GM21723 (cell line): ENCODE results near the gene DDX39A.
"Not testable (repeated sequence)": the region's sequence is repeated elsewhere in the genome, so short reads cannot be mapped to it uniquely, and the experiment has no call there.

ENCODE experiments used
- ATAC-seq: cut with Tn5 transposase; IDR thresholded peaks from one replicate; pipeline ENCODE4 v1.9.1; 2021; ENCODE audit warnings: mild to moderate bottlenecking, moderate library complexity; ENCODE audit not compliant: unreplicated experiment

Gene DDX39A

DNA sequence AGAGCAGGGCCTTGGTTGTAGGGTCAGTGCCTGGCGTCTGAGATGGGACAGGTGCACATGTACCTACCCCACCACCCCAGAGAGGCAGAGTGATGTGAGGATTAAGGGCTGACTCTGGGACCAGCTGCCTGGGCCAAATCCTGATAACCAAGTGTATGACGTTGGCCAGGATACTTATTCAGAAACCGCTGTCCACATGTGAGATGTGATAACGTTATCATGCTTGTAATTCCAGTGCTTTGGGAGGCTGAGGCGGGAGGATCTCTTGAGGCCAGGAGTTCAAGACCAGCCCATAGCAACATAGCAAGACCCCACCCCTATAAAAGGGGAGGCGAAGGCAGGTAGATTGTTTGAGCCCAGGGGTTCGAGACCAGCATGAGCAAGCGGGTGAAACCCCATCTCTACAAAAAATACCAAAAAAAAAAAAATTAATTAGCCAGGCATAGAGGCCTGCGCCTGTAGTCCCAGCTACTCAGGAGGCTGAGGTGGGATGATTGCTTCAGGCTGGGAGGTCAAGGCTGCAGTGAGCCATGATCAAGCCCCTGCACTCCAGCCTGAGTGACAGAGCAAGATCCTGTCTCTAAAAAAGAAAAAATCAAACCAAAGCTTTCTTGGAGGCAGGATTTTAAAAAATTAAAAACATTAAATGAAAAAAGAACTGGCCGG, 27.9 kb downstream of the DDX39A start:
- no peak for ATAC-seq

DNA sequence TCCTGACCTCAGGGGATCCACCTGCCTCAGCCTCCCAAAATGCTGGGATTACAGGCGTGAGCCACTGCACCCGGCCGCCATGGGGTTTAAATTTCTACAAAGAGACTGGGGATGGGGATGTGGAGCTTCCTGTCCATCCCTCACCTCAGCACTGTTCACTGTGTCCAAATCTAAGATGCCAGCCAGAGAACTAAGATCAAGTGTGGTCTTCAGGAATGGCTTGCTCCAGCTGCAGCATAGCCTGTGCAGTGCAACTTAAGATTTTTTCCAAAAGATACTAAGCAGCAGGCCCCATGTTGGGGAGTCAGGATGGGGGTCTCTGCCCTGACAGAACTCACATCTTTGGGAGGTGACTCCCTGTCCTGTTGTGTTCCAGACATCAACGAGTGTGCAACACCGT, 28.6 kb downstream of the DDX39A start:
- no peak for ATAC-seq

DNA sequence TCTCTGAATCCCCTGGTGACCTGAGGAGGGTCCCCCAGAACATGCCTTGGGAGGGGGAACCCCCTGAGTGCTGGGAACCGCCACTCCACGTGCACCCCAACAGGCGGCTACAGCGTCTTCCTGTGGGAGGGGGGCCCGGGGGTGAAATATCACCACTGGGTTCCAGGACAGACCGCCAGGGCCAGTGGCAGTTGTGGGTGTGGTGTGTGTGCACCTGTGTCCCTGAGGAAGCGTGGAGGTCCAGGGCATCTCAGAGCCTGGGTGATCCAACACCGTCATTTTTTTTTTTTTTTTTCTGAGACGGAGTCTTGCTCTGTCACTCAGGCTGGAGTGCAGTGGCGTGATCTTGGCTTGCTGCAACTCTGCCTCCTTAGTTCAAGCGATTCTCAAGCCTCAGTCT, 33.6 kb downstream of the DDX39A start:
- no peak for ATAC-seq

DNA sequence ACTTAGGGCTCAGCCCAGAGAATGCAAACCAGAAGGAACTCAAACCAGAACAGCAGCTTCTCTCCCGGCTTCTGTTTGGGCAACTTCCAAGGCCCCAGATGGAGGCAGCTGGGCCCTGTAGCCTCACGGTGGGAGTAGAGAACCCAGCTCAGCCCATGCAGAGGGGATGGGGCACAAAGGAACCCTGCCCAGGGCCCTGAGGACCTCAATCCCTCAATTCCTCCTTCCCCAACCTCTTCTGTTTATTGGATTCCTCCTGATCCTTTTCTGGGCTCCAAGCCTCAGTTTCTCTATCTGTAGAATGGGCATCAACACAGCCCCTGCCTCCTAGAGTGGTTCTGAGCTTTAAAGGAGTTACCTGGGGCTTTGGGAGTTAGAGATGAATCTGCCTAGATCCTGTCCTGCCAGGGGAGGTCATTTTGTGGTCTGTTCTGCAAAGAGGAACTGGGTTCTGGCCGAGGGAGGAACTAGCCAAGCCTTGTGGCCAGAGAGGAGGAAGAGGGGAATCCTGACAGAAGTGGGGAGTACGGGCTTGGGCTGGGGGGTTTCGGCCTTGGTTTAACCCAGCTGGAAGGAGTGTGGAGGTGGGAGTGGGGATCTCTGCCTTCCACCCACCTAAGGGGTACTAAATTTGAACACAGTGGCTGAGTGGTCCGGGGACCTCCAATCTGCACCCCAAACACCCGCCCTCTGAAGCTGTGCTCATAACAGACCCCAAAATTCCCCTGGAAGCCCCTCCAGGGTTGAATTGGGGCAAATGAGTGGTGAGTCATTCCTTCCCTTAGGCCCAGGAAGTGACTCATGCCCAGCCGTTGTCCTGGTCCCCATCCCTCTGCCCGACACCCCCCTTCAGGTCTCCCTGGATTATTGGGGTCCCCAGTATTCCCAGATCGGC, 35.2 kb downstream of the DDX39A start:
- no peak for ATAC-seq

DNA sequence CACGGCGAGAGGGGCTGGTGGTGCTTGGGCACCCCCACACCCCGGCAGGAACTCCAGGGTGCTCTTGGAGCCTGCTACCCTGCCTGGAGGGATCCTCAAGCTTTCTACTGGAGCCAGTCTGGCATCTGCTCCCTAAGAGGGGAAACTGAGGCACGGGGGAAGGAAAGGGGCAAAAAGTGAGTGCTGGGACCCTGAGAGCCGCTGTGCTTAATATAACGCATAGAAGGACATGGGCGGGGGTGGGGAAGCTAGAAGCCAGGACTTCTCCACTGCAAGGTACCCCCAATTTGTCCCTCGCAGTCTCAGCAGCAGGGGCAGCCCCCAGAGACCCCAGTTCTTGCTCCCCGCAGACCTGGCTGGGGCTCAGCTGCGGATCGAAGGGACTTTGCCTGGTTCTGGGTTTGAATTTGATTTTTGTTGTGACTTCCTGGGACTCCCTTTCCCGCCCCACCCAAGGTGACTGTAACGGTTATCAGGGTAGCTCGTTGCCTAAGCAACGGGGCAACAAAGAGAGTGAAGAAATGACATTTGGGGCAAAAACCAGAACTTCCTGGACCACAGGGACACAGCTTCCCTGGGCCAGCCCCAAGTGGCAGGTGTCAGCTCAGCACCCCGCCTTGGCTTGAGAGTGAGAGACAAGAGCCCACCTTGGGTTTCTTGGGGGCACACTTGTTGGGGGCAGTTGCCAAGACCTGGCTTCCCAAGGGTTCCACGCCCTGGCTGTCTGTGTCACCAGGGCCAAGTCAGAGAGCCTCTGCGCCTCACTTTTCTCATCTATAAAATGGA, 37.3 kb downstream of the DDX39A start:
- no peak for ATAC-seq

DNA sequence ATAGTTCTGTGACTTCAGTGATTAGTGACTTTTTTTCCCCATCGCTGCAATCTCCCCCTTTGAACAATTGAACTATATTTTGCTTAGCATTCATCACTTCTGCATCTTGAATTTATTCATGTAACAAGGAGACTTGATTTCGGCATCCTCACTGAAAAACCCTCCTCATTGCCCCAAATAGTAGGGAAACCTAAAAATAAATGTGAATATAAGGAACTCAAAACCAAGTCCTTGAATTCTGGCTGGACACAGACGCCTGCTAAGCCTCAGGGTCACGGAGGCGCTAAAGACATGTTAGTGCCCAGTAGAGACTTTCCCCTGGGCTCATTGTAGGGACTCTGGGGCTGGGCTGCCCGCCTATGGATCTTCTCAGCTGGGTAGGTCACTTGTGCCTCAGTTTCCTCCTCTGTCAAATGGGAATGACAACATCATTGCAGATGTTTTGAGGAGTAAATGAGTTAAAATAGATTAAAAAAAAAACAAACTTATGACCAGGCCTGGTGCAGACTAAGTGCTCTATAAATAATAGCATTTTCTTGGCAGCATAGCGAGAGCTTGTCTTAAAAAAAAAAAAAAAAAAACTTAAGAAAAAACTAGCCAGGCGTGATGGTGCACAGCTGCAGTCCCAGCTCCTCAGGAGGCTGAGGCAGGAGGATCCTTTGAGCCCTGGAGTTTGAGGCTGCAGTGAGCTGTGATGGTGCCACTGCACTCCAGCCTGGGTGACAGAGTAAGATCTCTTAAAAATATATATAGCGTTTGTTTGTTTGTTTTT, 39.7 kb downstream of the DDX39A start:
- ATAC-seq = no peak

DNA sequence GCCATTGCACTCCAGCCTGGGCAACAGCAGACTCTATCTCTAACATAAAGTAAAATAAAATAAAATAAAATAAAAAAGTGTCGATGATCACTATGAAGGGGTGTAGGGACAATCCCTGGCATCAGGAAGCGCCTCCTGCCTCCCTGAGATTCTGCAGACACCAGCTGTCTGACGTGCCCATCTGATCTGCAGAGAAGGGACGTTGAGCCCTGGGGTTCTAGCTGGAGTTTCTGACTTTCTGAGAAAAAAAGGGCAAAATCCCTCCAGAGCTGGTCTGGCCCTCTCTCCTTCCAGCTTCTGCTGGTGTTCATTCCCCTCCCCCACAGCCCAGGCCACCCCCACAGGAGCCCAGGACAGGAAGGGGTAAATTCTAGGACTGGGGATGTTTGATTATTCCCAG, 40.3 kb downstream of the DDX39A start:
- no peak for ATAC-seq

DNA sequence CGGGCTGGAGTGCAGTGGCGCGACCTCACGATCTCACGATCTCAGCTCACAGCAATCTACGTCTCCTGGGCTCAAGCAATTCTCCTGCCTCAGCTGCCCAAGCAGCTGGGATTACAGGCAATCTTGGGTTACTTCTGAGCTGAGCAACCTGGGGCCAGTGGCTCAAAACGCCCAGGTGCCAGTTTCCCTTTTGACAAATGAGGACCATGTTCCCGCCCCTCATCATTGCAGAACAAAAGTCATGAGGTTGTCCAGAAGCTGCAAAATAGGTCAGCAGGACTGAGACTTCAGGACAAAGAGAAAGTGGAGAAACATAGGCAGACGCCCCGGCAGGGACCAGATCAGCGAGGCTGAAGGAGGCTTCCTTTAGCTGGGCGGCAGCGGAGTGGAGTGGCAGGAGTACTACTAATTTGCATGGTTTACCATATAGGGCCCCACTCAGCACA, 41.2 kb downstream of the DDX39A start:
- no peak for ATAC-seq

DNA sequence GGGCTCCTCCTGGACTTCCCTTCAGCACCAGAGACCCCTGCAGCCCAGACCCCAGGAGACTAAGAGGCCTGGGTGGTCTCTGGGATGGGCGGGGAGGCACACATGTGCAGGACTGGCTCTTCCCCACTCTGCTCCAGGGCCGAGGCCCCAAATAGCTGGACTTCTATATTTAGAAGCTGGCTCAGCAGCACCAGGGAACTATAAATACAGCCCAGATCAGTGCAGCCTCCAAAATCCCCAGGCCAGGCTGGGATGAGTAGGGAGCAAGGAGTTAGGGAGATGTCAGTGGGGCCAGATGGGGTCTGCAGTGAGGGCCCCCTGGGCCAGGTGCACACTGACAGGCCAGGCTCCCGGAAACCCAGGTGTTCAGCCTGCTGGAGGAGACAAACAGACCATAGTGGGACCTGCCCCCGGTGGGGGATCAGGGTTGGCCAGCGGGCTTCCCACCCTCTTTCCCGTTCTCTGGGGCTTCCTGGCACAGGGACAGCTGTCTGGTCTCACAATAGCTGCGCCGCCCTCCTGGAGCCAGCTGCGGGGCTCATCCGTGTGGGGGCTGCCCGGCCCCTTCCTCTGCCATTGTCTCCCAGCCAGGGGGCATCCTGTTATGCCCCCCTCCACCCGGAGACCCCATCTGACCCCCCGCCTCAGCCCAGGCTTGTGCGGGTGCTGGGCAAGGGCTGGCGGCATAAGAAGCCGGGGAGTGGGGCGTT, 43.4 kb downstream of the DDX39A start:
- peak; percentile 7 for ATAC-seq

DNA sequence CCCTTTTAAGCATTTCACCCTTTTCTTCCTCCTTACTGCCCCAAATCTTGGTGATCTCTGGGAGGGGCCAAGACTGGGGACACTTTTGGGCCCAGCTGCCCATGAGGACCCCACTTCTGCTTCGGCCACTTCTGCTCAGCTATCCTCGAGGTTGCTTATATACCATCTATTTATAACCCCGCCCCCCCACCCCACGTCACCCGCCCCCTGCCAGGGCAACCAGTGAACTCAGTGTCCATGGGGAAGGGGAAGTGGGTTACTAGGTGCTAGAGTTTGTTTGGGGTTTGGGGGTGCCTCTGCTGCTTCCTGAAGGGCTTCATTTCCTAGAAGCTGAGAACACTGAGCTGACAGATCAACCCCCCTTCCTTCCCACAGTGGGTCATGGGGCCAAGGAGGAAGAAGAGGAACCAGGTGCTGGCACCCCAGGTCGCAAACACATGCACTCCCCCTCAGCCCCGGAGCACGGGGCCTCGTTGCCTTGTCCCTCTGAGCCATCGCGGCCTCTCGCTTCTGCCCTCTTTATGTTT, 44.0 kb downstream of the DDX39A start:
- peak; percentile 40 for ATAC-seq

DNA sequence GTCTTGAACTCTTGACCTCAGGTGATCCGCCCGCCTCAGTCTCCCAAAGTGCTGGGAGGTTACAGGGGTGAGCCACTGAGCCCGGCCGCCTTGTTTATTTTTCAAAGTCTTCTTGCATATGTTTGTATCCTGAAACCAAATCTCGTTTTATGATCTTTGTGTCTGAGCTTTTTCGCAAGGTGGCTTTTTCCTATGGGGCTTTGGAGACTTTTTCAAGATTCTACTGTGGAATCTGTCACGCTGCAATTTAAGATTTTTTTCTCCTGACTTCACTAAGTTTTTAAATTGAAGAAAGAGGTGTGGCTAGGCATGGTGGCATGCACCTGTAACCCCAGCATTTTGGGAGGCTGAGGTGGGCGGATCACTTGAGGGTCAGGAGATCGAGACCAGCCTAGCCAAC, 44.8 kb downstream of the DDX39A start:
- ATAC-seq = not testable (repeated sequence)

DNA sequence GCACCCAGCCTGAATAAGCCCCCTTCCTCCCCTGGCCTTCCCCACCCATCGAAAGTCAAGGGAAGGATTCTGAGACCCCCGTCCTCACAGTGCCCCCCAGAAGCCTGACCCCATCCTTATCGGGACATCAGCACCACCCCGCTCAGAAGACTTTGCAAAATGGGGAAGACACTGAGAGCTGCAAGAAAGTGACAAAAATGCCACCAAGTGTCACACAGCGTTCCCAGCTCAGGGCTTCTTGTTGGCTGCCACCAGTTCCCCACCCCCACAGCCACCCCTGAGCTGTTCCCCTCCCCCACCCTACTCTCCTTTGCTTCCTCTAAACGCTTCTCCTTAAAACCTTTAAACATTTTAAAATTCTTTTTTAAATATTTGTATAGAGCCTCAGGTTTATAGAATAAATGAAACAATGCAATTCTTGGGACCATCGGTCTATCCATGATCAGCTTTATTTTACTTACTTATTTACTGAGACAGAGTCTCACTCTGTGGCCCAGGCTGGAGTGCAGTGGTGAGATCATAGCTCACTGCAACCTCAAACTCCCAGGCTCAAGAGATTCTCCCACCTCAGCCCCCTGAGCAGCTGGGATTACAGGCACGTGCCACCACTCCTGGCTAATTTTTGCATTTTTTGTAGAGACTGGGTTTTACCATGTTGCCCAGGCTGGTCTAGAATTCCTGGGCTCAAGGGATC, 46.6 kb downstream of the DDX39A start:
- ATAC-seq = not testable (repeated sequence)

DNA sequence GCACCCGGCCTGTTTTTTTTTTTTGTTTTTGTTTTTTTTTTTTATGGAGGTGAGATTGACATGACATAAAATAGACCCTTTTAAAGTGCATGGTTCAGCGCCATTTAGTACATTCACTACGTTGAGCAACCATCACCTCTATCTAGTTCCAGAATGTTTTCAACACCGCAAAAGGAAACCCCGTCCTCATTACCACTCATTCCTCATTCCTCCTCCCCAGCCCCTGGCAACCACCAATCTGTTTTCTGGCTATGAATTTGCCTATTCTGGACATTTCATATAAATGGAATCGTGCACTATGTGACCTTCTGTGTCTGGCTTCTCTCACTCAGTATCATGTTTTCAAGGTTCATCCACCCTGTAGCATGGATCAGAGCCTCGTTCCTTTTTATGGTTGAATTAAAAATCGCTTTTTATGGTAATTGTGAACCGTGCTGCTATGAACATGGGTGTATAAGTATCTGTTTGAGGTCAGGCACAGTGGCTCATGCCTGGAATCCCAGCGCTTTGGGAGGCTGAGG, 47.8 kb downstream of the DDX39A start:
- ATAC-seq = no peak

DNA sequence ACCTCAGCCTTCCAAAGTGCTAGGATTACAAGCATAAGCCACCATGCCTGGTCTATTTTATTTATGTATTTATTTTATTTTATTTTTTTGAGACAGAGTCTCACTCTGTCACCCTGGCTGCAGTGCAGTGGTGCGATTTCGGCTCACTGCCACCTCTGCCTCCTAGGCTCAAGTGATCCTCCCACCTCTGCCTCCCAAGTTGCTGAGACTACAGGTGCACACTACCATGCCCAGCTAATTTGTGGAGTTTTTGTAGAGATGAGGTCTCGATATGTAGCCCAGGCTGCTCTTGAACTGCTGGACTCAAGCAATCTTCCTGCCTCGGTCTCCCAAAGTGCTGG, 48.2 kb downstream of the DDX39A start:
- no peak for ATAC-seq

DNA sequence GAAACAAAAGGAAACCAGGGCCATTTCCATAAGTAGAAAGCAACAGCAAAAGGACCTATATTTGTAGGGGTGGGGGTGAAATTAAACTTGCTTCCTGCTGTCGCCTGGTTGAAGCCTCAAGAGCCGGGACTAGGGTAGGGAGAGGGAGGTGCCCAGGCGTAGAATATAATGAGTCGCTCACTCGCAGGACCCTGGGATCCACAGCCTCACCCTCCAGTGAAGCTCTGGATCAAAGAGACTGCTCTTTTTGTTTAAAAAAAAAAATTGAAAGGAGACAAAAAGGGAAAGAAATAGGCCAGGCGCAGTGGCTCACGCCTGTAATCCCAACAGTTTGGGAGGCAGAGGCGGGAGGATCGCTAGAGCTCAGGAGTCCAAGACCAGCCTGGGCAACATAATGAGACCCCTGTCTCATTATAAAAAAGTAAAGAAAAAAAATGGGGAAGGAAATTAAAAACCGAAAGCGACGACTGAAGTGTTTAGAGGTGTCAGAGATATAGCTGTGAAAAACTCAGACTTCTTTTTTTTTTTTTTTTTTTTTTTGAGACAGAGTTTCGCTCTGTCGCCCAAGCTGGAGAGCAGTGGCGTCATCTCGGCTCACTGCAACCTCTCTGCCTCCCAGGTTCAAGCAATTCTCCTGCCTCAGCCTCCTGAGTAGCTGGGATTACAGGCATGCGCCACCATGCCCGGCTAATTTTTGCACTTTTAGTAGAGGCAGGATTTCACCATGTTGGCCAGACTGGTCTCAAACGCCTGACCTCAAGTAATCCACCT, 48.8 kb downstream of the DDX39A start:
- ATAC-seq = no peak

DNA sequence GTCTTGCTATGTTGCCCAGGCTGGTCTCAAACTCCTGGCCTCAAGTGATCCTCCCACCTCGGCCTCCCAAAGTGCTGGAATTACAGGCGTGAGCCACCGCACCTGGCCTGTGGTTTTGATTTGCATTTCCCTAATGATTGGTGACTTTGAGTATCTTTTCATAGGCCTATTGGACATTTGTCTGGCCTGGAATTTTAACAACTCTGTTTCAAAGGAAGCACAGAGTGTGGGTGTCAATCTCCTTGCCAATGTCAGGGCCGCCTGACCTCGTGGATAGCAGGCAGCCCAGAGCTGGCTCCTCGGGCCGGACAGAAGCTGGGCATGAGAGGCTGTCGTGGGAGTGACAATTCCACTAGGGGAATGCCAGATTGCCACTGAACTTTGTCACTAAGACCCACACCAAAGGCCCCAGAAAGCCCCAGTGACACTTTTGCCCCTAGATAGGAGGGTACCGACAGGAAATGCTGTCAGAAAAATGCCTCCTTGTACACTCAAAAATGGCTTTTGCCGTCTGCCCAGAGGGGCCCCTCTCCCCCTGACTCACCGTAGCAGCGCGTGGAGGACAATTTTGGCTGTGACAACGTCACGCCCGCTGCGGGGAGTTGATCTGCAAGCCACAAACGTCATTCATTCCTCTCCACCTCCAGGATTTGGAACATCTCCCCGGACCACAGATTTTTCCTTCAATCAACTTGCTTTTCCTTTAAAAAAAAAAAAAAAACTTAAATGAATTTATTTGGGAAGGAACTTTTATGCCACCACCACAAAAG, 49.6 kb downstream of the DDX39A start:
- no peak for ATAC-seq

DNA sequence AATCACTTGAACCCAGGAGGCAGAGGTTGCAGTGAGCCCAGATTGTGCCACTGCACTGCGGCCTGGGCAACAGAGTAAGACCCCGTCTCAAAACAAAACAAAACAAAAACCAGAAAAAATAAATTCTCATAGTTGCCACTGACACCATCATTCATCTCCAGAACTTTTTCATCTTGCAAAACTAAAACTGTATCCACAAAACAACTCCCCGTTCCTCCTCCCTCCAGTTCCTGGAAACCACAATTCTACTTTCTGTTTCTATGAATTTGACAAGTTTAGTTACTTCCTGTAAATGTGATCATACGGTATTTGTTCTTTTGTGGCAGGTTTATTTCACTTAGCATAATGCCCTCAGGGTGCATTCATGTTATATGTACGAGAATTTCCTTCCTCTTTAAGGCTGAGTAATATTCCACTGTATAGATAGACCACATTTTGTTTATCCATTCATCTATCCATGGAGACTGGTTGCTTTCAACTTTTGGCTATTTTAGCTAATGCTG, 51.1 kb downstream of the DDX39A start:
- no peak for ATAC-seq
